HG02870 (cell line): Measurements from ENCODE around the gene SWAP70.
A peak's percentile ranks its signal among the peaks of the same experiment; 100 is the strongest.
"Not testable (repeated sequence)": the region's sequence is repeated elsewhere in the genome, so short reads cannot be mapped to it uniquely, and the experiment has no call there.

Experiments used
- ATAC-seq: cut with Tn5 transposase; IDR thresholded peaks from one replicate; pipeline ENCODE4 v1.9.1; 2021; ENCODE audit warnings: mild to moderate bottlenecking, moderate library complexity; ENCODE audit not compliant: unreplicated experiment

The SWAP70 gene

DNA sequence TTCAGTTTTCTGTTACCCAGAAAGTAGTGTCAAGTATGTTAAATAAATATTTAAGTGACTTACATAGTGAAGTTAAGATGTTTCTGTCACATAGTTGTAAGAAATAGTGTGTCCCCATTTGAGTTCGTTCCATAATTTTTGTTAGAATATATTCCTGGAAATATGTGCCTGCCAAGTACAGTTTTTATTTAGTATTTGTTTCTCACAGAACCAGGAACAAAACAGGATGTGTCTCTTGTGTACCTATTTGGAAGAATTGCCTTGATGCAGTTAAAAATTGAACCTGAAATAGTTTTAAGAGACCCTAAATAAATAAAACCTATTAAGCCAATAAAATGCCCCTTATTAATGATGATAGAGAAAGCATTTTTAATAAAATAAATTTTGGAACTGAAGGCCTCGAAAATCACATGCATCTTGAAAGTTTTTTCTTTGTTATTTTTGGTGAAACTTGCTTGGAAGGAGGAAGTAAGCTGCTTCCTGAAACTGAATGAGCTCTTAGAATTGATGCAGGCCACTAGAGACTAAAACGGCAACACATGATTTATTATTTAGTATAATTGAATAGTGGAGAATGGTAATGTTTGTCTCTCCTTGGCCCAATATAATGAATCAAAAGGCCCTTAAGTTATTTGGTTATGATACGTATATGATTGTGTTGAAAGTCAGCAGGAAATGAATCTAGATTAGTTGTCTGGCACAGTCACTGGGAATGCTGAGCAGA is 55.9 kb downstream of the SWAP70 start:
- no peak for ATAC-seq

GRCh38 chr11:9720290-9720630 is 56.4 kb downstream of the SWAP70 start:
- no peak for ATAC-seq

DNA sequence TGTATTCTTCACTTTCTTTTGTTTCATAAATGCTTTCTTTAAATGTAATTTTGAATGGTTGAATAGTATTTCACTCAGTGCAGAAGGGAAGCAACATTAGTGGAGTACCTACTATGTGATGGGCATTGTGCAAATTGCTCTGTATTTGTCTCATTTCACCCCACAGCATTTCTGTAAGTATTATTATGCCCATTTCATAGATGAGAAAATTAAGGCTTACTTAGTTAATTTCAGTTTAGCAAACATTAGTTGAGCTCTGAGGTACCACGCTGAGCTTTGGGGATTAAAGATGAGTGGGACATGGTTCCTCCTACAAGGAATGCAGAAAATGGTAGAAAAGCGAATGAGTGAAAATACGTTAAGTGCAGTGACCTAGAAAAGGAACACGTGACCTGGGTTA is 58.1 kb downstream of the SWAP70 start:
- no peak for ATAC-seq

DNA sequence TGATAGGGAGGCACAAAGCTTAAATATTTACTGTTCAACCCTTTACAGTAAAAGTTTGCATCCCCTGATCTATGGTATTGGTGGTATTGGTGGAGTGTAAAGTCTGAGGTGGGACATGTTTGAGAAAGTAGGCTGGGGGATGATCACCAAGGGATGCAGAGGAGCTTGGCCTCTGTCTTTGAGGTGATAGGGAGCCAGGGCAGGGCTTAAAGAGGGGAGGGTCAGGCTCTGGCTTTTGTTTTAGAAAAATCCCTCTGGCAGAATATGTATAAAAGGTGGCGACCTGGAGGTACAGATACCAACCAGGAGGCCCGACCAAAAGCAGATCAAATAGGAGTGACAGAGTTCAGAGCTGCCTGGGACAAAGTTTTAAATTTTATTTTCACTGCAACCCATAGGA is 59.0 kb downstream of the SWAP70 start:
- no peak for ATAC-seq

- ATAC-seq = peak; percentile 69
These were observed 62.6 kb downstream of the SWAP70 start for GRCh38 chr11:9726321-9727022.

- ATAC-seq = no peak
These were observed 64.2 kb downstream of the SWAP70 start for GRCh38 chr11:9728058-9728457.

- ATAC-seq = no peak
These were observed 67.4 kb downstream of the SWAP70 start for GRCh38 chr11:9731256-9731655.

DNA sequence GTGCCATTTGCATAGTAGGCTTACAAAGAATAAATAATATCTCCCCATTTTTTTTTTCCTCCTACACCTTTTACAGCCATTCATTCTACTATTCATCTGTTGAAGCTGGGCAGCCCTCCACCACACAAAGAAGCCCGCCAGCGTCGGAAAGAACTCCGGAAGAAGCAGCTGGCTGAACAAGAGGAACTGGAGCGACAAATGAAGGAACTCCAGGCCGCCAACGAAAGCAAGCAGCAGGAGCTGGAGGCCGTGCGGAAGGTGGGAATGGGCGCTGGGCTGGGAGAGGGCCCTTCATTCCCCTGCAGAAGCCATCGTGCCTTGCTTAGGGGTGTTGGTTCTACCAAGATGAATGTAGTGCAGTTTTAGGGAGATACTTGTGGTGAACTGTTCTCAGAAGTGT is 68.6 kb downstream of the SWAP70 start:
- ATAC-seq = no peak

- ATAC-seq = no peak
These were observed 69.3 kb downstream of the SWAP70 start for GRCh38 chr11:9733212-9733611.

- no peak for ATAC-seq
These were observed 71.4 kb downstream of the SWAP70 start for GRCh38 chr11:9735236-9735635.

- ATAC-seq = no peak
These were observed 72.0 kb downstream of the SWAP70 start for GRCh38 chr11:9735919-9736318.

- no peak for ATAC-seq
These were observed 72.5 kb downstream of the SWAP70 start for GRCh38 chr11:9736365-9736764.

- no peak for ATAC-seq
These were observed 74.2 kb downstream of the SWAP70 start for GRCh38 chr11:9738116-9738515.

DNA sequence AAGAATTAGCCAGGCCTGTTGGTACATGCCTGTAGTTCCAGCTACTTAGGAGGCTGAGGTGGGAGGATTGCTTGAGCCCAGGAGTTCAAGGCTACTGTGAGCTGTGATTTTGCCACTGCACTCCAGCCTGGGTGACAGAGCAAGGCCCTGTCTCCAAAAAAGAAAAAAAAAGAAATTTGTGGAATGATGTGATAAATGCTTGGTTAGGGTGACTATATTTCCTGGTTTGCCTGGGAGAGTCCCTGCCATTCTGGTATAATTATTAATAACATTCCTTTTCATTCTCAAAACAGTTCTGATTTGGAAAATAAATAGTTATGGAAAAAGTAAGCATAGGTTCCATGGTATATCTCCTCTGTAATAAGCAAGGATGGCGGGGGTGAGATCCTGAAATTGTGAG is 74.8 kb downstream of the SWAP70 start:
- no peak for ATAC-seq

GRCh38 chr11:9739123-9739900 is 75.4 kb downstream of the SWAP70 start:
- no peak for ATAC-seq

- peak; percentile 56 for ATAC-seq
These were observed 76.5 kb downstream of the SWAP70 start for GRCh38 chr11:9740202-9740883.

GRCh38 chr11:9741260-9741659 is 77.4 kb downstream of the SWAP70 start:
- no peak for ATAC-seq

- ATAC-seq = not testable (repeated sequence)
These were observed 79.6 kb downstream of the SWAP70 start for GRCh38 chr11:9743512-9743911.

DNA sequence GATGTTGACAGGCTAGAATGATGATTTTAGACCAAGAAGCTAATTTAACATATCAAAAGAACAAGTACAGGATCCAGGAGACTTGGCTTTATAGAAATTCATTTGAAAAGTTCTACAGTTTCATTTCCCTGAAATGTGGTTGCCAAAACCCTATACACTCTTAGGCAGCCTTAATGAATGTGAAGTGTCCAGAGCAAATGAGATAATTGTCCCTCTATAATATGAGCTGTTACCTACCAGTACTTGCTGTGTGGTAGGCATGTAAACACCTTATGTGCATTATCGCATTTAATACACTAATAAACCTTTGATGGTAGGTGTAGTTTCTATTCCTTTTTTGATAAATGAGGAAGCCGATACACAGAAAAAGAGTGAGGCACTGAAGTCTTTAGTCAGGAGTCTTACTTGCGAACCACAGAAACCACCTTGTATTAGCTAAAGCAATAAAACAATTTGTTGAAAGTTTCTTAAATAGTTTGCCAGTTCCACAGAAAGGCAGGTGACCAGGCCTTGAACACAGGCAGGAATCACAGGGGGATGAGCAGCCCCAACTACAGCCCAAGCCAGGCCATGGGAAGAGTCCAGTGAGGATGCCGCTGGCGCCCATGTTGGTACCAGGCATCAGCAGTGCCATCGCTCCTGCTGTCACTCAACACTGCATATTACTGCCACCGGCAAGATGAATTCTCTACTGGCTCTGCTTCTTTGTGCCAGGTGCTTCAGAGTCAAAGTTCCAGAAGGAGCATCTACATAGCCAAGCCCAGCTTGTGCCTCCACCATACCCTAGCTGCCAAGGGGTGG is 81.7 kb downstream of the SWAP70 start:
- ATAC-seq = no peak

GRCh38 chr11:9747229-9747628 is 83.4 kb downstream of the SWAP70 start:
- ATAC-seq = no peak

DNA sequence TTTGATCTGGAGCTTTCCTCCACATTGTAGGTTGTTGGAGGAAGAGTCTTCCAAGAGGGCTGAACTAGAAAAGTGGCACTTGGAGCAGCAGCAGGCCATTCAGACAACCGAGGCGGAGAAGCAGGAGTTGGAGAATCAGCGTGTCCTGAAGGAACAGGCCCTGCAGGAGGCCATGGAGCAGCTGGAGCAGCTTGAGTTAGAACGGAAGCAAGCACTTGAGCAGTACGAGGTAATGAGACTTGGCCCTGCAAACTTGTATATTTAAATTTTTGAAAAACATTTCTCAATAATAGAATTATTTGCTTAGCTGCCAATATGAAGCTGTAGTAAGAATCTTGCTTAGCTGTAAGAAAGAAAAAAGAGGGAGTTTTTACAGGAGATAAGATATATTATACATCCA is 84.0 kb downstream of the SWAP70 start:
- ATAC-seq = no peak
